Prostate gland (tissue), 2 donors: ENCODE measurements around the gene ACTG1. TPM values are rescaled to one million over a fixed set of nuclear protein-coding genes. Genes with fewer than 3 reads are reported as not detected.
A peak's percentile ranks its signal among the peaks of the same experiment; 100 is the strongest.

Experiments used
- DNase-seq: peaks from one replicate; pipeline ENCODE4 v3.0.0-alpha.2; 2019; ENCODE audit warnings: low spot score
- H3K27ac ChIP-seq, 2 donors: fragments of 200-600 bp; sonication (generic); 2 replicates each; pipeline ENCODE4 v1.5.1; 2017 to 2019
- H3K27me3 ChIP-seq: fragments of 200-600 bp; sonication (generic); replicated peaks from 2 replicates; pipeline ENCODE4 v1.5.1; 2019; ENCODE audit not compliant: insufficient read depth
- H3K36me3 ChIP-seq, 2 donors: fragments of 200-600 bp; sonication (generic); 1 replicate in 1 of 2; 2 replicates in 1 of 2; pipeline versions ENCODE4 v1.5.1 to v1.8.1; 2017 to 2019
- H3K4me1 ChIP-seq: fragments of 200-600 bp; sonication (generic); replicated peaks from 2 replicates; pipeline ENCODE4 v1.5.1; 2019
- H3K4me3 ChIP-seq, 2 donors: fragments of 200-600 bp; sonication (generic); 2 replicates each; pipeline ENCODE4 v1.5.1; 2017 to 2019
- H3K9me3 ChIP-seq: fragments of 200-600 bp; sonication (generic); 2 replicates; pipeline ENCODE4 v1.5.1; 2017
- POLR2A ChIP-seq: fragments of 450-650 bp; IDR thresholded peaks from one replicate; pipeline ENCODE4 v1.6.1; 2016; ENCODE audit warnings: antibody characterized with exemption, mild to moderate bottlenecking
- POLR2AphosphoS5 ChIP-seq: sonication (generic); formaldehyde crosslinking; IDR thresholded peaks from one replicate; pipeline ENCODE4 v1.6.1; 2017; ENCODE audit warnings: antibody characterized with exemption
- WGBS: methylation state at CpG from one replicate; pipeline ENCODE4 v1.1.5; 2018; 5-methylcytosine and 5-hydroxymethylcytosine counted together
- intact Hi-C: fragments of 100-400 bp; cut with DNase I; formaldehyde crosslinking; loops from one replicate; pipeline ENCODE4 v1.14.2; 2022
- total RNA-seq, 2 donors: library from RNA; depleted of rRNA; stranded (reverse); fragments of >200 nt; gene quantifications; one replicate each; pipeline ENCODE4 v1.1.0, GENCODE V29; 2016
- TF ChIP-seq, protein P1 (sequence below), 4 experiments: fragments of 200-600 bp in 2 of 4; fragments of 450-650 bp in 2 of 4; sonication (generic) in 2 of 4; IDR thresholded peaks; 1 replicate in 3 of 4; 2 replicates in 1 of 4; pipeline ENCODE4 v1.5.1; 2016 to 2019; ENCODE audit warnings: antibody characterized with exemption in 4 of 4, mild to moderate bottlenecking in 2 of 4, moderate library complexity in 2 of 4

Gene ACTG1
- total RNA-seq, 2 donors from 2014 or later: 2,438 to 3,181 TPM

DNA sequence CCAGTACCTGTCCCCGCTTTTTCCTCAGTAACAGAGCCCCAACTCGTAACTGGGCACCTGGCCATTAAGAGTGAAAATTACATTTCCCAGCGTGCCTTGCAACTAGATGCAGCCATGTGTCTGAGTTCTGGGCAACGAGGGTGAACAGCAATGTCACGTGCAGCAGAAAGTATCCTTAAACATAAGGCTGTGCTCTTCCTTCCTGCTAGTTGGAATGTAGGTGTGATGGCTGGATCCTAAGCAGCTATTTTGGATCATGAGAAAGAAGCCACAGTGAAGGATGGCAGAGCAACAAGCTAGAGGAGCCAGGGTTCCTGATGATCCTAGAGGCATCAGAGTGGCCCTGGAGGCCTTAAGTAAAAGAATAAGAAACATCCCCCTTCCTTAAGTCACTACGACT is 36.0 kb downstream of the ACTG1 start:
- Histone ChIP-seq H3K27ac (no peak overlapping the region), H3K9me3 (no peaks in the 10 kb centered on the region), H3K36me3 (no peaks in the 10 kb centered on the region), H3K27me3 (no peaks in the 10 kb centered on the region), H3K4me3 (no peak overlapping the region), H3K4me1 (no peaks in the 10 kb centered on the region)
- no peak for DNase-seq
- intact Hi-C loops: no loop called here
- WGBS: over 99% methylated on average over 6 of the region's 6 CpGs
- no peak for TF ChIP-seq POLR2AphosphoS5
- no peak for TF ChIP-seq POLR2A
- TF ChIP-seq, protein P1, sequence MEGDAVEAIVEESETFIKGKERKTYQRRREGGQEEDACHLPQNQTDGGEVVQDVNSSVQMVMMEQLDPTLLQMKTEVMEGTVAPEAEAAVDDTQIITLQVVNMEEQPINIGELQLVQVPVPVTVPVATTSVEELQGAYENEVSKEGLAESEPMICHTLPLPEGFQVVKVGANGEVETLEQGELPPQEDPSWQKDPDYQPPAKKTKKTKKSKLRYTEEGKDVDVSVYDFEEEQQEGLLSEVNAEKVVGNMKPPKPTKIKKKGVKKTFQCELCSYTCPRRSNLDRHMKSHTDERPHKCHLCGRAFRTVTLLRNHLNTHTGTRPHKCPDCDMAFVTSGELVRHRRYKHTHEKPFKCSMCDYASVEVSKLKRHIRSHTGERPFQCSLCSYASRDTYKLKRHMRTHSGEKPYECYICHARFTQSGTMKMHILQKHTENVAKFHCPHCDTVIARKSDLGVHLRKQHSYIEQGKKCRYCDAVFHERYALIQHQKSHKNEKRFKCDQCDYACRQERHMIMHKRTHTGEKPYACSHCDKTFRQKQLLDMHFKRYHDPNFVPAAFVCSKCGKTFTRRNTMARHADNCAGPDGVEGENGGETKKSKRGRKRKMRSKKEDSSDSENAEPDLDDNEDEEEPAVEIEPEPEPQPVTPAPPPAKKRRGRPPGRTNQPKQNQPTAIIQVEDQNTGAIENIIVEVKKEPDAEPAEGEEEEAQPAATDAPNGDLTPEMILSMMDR (IDR thresholded peaks at IDR 0.05): no peak

DNA sequence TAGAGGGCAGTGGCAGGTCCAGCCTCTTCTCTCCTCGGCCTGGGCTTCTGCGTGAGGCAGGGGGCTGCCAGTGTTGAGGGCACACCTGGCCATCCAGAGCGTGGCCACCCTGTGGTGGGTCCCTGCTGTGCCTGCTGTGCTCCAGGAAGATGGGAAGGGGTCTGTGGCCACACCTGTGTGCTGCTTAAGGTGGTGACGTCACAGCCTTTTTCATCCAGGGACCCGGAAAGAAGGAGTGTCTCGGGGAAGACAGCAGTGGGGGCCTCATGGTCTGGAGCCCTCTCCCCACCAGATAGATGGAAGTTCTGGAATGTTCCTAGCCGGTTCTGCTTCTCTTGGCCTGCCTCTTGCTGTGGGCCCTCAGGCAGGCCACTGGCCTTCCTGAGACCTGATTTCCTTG is 36.5 kb downstream of the ACTG1 start:
- Histone ChIP-seq H3K36me3 (no peaks in the 10 kb centered on the region), H3K4me3 (no peak overlapping the region), H3K4me1 (no peaks in the 10 kb centered on the region), H3K27ac (no peak overlapping the region), H3K9me3 (no peaks in the 10 kb centered on the region), H3K27me3 (no peaks in the 10 kb centered on the region)
- intact Hi-C loops: no loop called here
- TF ChIP-seq, protein P1 (IDR thresholded peaks at IDR 0.05): no peak
- TF ChIP-seq POLR2AphosphoS5 (no peak), POLR2A (no peak)
- no peak for DNase-seq
- 90% methylated on average over 7 of the region's 7 CpGs for WGBS

GRCh38 chr17:81474958-81475357 is 37.6 kb downstream of the ACTG1 start:
- H3K4me3 ChIP-seq: no peak overlapping the region
- H3K27me3 ChIP-seq: no peaks in the 10 kb centered on the region
- H3K9me3 ChIP-seq: no peaks in the 10 kb centered on the region
- DNase-seq: no peak
- WGBS: 71% methylated on average over 16 of the region's 16 CpGs
- H3K4me1 ChIP-seq: no peaks in the 10 kb centered on the region
- TF ChIP-seq POLR2A (no peak), POLR2AphosphoS5 (no peak)
- TF ChIP-seq, protein P1 (IDR thresholded peaks at IDR 0.05): no peak
- H3K36me3 ChIP-seq: no peaks in the 10 kb centered on the region
- intact Hi-C loops: loop anchor here (5.0 kb wide), 1 partner anchor 78 kb away; the partner anchor contains the start of gene BAHCC1
- no peak overlapping the region for H3K27ac ChIP-seq

DNA sequence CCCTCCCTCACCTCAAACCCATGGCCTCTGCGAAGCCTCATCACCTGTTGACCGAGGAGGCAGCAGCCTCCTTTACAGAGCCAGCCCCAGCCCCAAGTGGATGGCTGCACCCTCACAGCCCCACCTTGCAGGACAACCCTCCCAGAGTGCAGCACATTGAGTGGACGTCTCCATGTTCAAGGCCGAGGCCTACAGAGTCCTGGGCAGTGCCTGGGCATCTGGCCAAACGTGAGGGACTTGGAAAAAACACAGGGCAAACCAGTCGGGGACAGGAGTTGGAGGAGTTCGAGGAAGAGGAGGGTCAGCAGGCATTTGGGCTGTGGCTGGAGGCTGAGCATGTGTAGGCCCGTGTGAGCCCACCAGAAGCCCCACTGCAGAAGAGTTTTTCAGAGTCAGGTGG is 39.6 kb downstream of the ACTG1 start:
- WGBS: 85% methylated on average over 8 of the region's 8 CpGs
- TF ChIP-seq, protein P1 (IDR thresholded peaks at IDR 0.05): no peak
- TF ChIP-seq POLR2AphosphoS5 (no peak), POLR2A (no peak)
- Histone ChIP-seq H3K27me3 (no peaks in the 10 kb centered on the region), H3K36me3 (no peaks in the 10 kb centered on the region), H3K27ac (no peak overlapping the region), H3K4me1 (no peaks in the 10 kb centered on the region), H3K4me3 (no peak overlapping the region), H3K9me3 (no peaks in the 10 kb centered on the region)
- no peak for DNase-seq
- intact Hi-C loops: loop anchor here (5.0 kb wide), 1 partner anchor 76 kb away; the partner anchor contains the start of gene BAHCC1

DNA sequence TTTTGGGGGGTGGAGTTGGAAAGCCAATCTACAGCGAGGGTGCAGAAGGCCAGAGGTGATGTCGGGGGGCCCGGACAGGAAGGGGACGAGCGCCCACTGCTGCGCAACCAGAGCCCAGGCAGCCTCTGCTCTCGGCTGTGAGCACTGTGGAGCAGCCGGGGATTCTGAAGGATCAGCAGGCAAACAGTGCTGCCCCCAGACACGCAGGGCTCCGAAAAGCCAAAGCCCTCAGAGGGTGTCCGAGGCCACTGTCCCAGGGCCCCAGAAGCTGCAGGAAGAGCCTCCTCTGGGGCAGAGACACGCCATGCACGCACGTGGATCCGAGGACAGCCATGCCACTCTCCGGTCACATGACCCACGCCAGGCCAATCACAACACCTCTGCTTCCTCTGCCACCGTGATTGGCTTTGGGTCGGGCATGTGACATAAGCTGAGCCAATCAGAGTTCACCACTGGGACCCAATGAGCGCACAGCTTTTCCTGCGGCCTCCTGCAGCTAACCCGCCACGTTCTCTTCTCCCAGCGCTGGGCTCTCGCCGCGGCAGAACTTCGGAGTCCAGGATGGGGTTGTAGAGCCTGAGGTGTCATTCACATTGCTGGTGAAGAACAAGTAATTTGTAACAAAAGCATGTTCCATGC is 40.7 kb downstream of the ACTG1 start:
- Histone ChIP-seq H3K36me3 (no peaks in the 10 kb centered on the region), H3K27ac (no peak overlapping the region), H3K9me3 (no peaks in the 10 kb centered on the region), H3K27me3 (no peaks in the 10 kb centered on the region), H3K4me1 (no peaks in the 10 kb centered on the region), H3K4me3 (no peak overlapping the region)
- peak; percentile 42 for DNase-seq
- intact Hi-C loops: loop anchor here (5.0 kb wide), 1 partner anchor 75 kb away; the partner anchor contains the start of gene BAHCC1
- 60% methylated on average over 28 of the region's 28 CpGs for WGBS
- TF ChIP-seq POLR2AphosphoS5: peak; percentile 35
- TF ChIP-seq, protein P1 (IDR thresholded peaks at IDR 0.05): peak in 2 of 4 experiments; percentile 42 to 59
- TF ChIP-seq POLR2A: no peak
